Measurements from ENCODE around the gene OR2B2.
A peak's percentile ranks its signal among the peaks of the same experiment; 100 is the strongest.

OR2B2 gene

GRCh38 chr6:27893059-27893835, 18.9 kb downstream of the OR2B2 start:
- DNase-seq (ENCODE audit: low spot score) = peak; percentile 86

DNA sequence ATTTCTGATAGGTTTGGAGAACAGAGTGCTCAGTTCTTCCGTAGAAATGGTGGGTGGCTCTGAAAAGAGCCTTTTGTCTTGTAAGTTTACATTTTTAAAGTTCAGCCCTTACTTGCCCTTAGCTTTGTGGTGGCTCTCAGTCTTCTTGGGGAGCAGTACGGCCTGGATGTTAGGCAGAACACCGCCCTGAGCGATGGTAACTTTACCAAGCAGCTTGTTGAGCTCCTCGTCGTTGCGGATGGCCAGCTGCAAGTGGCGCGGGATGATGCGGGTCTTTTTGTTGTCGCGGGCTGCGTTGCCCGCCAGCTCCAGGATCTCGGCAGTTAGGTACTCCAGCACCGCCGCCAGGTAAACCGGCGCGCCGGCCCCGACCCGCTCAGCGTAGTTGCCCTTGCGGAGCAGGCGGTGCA, 19.5 kb downstream of the OR2B2 start:
- no peak for DNase-seq (ENCODE audit: low spot score)

- no peak for DNase-seq (ENCODE audit: low spot score)
Measured at GRCh38 chr6:27891320-27891875, 20.8 kb downstream of the OR2B2 start.

DNA sequence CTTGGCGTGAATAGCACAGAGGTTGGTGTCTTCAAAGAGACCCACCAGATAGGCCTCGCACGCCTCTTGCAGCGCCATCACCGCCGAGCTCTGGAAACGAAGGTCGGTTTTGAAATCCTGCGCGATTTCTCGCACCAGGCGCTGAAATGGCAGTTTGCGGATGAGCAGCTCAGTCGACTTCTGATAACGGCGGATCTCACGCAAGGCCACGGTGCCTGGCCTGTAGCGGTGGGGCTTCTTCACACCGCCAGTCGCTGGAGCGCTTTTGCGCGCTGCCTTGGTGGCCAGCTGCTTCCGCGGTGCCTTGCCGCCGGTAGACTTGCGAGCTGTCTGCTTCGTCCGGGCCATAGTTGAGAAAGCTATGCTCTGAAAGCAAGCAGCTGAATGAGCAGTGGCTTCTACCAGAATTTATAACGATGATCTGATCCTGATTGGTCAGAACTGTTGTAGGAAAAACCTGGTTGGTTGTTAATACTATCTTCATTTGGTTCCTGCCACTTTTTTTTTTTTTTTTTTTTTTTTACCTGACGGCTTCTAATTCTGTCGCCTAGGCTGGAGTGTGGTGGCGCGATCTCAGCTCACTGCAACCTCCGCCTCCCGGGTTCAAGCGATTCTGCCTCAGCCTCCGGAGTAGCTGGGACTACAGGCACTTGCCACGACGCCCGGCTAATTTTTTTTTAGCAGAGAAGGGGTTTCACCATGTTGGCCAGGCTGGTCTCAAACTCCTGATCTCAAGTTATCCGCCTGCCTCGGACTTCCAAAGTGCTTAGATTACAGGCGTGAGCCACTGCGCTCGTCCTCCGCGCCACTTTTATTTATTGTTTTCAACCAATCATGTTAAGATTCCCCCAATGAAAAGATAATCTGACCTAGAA, 21.5 kb downstream of the OR2B2 start:
- peak; percentile 75 for DNase-seq (ENCODE audit: low spot score)

GRCh38 chr6:27889628-27890444, 22.4 kb downstream of the OR2B2 start:
- DNase-seq (ENCODE audit: low spot score) = no peak

DNA sequence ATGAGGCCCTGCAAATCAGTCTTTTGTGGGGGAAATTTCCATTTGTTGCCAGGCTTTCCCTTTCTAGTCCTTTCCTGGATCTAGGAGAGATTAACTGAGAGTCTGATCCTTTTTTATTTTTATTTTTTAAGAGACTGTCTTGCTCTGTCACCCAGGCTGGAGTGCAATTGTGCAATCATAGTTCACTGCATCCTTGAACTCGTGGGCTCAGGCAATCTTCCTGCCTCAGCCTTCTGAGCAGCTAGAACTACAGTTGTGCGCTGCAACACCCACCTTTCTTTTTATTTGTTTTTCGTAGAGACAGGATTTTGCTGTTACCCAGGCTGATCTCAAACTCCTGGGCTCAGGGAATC, 22.9 kb downstream of the OR2B2 start:
- no peak for DNase-seq (ENCODE audit: low spot score)

DNA sequence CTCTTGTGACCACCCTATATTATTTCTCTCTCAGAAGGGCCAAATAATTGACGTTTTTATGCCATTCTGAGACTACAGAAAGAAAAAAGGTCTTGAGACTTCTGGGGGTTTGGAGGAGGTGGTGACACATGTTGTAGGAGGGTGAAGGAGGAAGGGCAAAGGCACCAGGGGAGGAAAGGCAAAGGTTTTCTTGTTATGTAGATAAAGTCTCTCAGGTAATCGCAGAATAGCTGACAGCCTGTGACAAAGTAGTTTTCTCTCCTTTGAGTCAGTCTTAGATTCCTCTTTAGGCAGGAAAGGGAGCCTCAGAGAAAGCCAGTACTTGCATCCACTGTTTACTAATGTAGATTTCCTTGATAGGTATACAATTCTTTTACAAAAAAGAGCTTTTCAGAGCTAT, 23.6 kb downstream of the OR2B2 start:
- no peak for DNase-seq (ENCODE audit: low spot score)

- no peak for DNase-seq (ENCODE audit: low spot score)
Measured at GRCh38 chr6:27886073-27886472, 26.1 kb downstream of the OR2B2 start.

- no peak for DNase-seq (ENCODE audit: low spot score)
Measured at GRCh38 chr6:27883136-27883535, 29.1 kb downstream of the OR2B2 start.

GRCh38 chr6:27882624-27883023, 29.6 kb downstream of the OR2B2 start:
- DNase-seq (ENCODE audit: low spot score) = no peak

- no peak for DNase-seq (ENCODE audit: low spot score)
Measured at GRCh38 chr6:27879837-27880236, 32.4 kb downstream of the OR2B2 start.

DNA sequence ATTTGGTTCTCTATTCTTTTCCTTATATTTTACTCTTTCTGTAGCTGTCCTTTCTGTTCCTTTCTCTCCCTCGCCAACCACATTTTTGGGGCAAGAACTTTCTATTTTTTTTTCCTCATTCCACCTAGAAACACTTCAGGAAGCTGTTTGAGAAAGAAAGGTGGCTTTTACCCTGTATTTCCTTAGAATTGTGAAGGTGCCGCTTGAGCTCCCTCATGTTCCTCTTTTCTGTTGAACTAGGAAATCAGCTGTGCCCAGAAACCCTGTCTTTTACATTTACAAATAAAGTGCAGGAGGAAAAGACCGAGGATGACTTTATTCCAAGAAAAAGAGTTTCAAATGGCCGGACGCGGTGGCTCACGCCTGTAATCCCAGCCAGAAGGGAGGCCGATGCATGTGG, 38.2 kb downstream of the OR2B2 start:
- no peak for DNase-seq (ENCODE audit: low spot score)

DNA sequence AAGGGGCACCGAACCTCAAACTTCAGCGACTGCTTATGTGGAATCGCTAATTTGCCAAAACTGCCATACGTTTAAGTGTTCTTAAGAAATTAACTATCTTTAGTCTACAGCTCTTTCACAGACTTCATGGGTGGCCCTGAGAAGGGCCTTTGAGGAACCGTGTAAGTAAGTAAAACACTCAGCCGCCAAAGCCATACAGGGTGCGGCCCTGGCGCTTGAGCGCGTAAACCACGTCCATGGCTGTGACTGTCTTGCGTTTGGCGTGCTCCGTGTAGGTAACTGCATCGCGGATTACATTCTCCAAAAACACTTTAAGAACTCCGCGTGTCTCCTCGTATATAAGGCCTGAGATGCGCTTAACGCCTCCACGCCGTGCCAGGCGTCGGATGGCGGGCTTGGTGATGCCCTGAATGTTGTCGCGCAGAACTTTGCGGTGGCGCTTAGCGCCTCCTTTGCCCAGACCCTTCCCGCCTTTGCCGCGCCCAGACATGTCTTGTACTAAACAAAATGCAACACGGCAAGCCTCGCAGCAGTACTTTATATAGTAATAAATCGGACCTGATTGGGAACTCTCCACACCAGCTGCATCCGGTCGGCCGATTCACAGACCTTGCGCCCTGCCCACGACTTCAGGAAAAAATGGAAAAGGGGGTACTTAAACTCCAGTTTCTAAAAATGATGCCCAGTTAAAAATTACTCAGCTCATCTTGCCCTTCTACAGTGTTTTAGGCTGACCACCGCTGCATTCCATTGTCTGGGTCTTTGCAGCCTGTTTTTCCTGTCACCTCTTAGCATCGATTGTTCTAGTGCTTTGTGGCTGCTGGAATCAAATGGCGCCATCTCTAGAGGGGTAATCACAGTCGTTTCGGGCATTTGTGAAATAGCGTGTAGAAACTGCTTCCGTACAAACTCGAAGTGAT, 38.9 kb downstream of the OR2B2 start:
- DNase-seq (ENCODE audit: low spot score) = peak; percentile 55

GRCh38 chr6:27872642-27873020, 39.6 kb downstream of the OR2B2 start:
- DNase-seq (ENCODE audit: low spot score) = peak; percentile 6

GRCh38 chr6:27871924-27872638, 40.1 kb downstream of the OR2B2 start:
- peak; percentile 93 for DNase-seq (ENCODE audit: low spot score)

GRCh38 chr6:27870291-27870870, 41.8 kb downstream of the OR2B2 start:
- no peak for DNase-seq (ENCODE audit: low spot score)

DNA sequence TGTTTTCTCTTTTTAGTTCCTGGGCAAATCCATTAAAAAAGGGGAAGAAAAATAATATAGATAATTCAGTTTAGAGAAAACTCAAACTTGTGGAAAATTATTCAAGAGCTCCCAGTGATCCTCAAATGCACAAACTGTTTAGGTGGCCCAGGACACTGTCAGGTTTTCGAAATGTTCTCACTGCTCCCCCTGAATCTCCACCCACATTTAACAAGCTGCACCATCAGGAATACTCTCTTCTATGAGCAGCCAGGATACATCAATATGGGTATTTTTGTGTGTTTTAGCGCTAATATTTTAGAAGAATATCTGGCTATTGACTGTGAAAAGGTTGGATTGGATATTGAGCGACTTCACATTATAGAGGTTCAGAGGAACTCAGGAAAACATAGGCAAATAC, 43.9 kb downstream of the OR2B2 start:
- no peak for DNase-seq (ENCODE audit: low spot score)

- no peak for DNase-seq (ENCODE audit: low spot score)
Measured at GRCh38 chr6:27867945-27868300, 44.3 kb downstream of the OR2B2 start.

DNA sequence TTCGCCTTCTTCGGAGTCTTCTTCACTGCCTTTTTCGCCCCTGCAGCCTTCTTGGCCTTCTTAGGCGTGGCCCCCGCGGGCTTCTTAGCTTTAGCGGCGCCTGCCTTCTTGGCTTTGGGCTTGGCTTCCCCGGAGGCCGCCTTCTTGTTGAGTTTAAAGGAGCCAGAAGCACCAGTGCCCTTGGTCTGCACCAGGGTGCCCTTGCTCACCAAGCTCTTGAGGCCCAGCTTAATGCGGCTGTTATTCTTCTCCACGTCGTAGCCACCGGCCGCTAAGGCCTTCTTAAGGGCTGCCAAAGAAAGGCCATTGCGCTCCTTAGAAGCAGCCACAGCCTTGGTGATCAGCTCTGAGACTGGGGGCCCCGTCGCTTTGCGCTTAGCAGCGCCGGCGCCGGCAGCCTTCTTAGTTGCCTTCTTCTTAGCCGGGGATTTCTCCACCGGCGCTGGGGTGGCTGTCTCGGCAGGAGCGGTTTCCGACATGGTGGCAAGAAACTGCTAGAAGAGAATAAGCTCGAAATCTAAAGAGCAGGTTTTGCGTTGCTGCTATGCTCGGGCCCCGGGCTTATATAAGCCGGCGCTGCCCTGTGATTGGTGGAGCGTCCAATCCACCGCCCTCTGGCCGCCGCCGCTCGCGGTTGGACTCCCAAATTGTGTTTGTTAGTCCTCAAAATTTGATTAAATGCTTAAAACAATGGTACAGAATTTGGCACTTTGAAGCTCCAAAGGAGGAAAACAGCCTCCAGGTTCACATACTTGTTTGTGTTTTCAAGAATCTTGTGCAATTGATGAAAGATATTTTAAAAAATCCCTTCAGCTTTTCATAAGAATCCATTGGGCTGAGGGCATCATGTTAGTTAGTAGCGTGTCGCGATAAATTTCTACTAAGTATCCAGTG, 44.9 kb downstream of the OR2B2 start:
- peak; percentile 85 for DNase-seq (ENCODE audit: low spot score)

Measured in AG20443 (cell line).